IPS-15b (cell line): ENCODE measurements around the gene RPS3.
A peak's percentile ranks its signal among the peaks of the same experiment; 100 is the strongest.

ENCODE experiments used
- H3K27me3 ChIP-seq: one replicate; pipeline ENCODE4 v1.6.1; 2013; ENCODE audit warnings: low read length; ENCODE audit not compliant: control insufficient read depth, insufficient read depth
- H3K36me3 ChIP-seq: one replicate; pipeline ENCODE4 v1.6.1; 2013; ENCODE audit warnings: low read length; ENCODE audit not compliant: control insufficient read depth, insufficient read depth
- H3K4me1 ChIP-seq: one replicate; pipeline ENCODE4 v1.6.1; 2013; ENCODE audit warnings: mild to moderate bottlenecking, low read length; ENCODE audit not compliant: control insufficient read depth, insufficient read depth
- H3K4me3 ChIP-seq: one replicate; pipeline ENCODE4 v1.5.1; 2013; ENCODE audit warnings: low read depth, low read length
- H3K9ac ChIP-seq: one replicate; pipeline ENCODE4 v1.6.1; 2013; ENCODE audit warnings: low read depth, mild to moderate bottlenecking, low read length
- H3K9me3 ChIP-seq: one replicate; pipeline ENCODE4 v1.6.1; 2013; ENCODE audit warnings: mild to moderate bottlenecking, low read length; ENCODE audit not compliant: control insufficient read depth, insufficient read depth

RPS3 gene

DNA sequence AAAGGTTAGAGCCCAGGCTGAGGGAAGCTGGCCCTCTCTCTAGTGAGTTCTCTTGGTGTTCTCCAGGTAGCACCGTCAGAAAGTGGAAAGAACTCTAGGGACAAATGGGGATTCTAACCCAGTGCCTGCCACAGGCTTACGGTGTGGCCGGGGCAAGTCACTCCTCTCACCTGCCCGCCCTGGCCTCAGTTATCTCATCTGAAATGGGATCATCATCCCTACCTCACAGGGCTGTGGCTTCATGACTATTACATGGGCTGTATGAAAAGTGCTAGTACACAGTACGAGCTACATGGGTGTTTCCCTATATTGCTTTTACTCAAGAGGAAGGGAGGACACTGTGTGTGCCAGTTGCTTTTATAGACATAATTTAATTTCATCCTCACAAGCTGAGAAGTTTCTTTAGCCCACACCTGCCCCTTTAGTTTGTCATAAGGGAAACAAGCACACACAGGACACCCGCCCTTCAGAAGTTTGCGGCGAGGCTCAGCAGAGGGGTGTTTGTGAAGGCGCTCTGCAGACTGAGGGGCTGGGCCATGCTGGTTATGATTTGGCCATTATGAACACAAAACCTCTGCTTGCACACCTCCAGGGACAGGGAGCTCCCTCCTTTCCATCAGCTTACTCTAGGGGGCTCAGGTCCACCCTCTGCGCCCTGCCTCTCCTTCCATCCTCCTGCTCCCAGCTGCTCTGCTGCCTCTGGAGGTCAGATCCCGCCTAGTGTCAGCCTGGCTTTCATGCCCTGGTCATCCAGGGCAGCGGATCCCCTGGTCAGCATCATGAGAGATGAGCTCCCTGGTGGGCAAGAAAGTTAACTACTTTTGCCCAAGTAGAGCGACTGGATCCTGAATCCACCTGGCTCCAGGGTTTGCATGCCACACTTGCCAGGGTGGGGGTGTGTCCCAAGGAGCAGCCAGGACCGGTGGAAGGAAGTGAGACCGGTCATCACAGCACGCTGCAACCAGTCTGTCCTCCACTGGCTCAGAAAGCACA lies 32.5 kb downstream of the RPS3 start:
- H3K9me3 ChIP-seq: peaks cover 10% of the 10 kb centered on the region
- H3K36me3 ChIP-seq: peaks cover 4% of the 10 kb centered on the region
- H3K4me3 ChIP-seq: peak overlapping the region; percentile 42
- peaks cover 11% of the 10 kb centered on the region for H3K4me1 ChIP-seq
- no peak overlapping the region for H3K9ac ChIP-seq
- H3K27me3 ChIP-seq: peaks cover 70% of the 10 kb centered on the region

DNA sequence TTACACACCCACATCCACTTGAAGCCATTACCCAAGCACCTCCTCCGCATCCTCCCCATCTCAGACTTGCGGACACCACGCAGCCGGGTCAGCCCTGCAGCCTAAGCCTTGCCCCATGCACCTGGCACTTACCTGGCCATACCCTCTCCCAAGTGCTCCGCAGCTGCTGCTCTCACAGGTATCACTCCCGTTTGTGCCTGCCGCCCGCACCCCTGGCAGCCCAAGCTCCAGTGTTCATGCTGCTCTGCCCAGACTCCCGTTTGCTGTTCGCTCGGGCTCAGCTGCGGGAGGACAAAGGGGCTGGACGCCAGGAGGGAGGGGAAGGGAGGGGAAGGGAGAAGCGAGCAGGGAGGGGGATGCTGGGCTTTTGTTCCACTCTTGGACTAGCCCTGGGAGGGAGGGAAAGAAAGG lies 33.6 kb downstream of the RPS3 start, which contains the start of gene KLHL35:
KLHL35 (minus strand) TSS at position 293 of the 411 bp plus-strand sequence. CDS start 2,574 bp downstream, outside the sequence.
- Histone ChIP-seq H3K27me3 (peaks cover 59% of the 10 kb centered on the region), H3K4me1 (peaks cover 11% of the 10 kb centered on the region), H3K36me3 (peaks cover 4% of the 10 kb centered on the region), H3K9ac (no peak within 1 kb of the TSS), H3K9me3 (peaks cover 10% of the 10 kb centered on the region), H3K4me3 (peak within 1 kb of the TSS; percentile 37)

DNA sequence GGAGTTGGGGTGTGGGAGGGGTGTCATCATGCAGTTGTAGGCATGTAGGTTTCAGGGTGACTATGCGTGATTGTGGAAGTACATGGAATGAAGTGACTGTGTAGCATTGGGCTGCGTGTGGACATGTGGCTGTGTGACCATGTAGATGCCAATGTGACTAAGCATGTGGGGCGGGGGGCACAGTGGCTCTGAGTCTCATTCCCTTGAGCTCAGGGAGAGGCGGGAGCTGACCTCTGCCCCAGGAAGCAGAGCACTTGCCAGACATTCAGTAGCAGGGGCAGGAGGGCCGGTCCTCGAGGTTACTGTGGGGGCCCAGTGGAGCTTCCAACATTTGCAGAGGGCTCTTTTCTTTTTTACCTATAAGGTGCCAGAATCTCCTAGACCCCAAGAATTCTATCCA lies 34.1 kb downstream of the RPS3 start:
- Histone ChIP-seq H3K27me3 (peaks cover 54% of the 10 kb centered on the region), H3K36me3 (peaks cover 4% of the 10 kb centered on the region)

DNA sequence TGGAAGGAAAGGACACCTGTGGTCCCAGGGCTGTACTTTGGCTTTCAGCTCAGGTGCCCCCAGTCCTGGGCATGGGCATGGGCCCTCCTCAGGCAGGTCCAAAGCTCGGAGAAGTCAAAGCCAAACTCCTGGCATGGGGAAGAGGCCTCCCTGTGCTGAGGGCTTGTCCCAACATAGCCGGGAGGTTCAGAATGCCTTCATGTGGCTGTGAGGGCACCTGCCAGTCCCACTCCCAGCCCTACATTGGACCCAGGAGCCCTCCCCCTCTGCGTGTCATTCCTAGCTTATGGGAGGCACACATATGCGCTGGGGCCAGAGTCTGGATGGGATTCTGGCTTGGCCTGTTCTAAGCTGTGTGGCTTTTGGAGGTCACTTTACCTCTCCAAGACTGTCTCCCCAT lies 34.7 kb downstream of the RPS3 start:
- Histone ChIP-seq H3K9me3 (peaks cover 6% of the 10 kb centered on the region), H3K9ac (no peak overlapping the region), H3K4me1 (peaks cover 11% of the 10 kb centered on the region), H3K27me3 (peaks cover 48% of the 10 kb centered on the region), H3K36me3 (peaks cover 4% of the 10 kb centered on the region), H3K4me3 (no peak overlapping the region)

More for the DNA sequence above, 34.1 kb downstream of the RPS3 start:
- no peak overlapping the region for H3K9ac ChIP-seq
- peak overlapping the region; percentile 37 for H3K4me3 ChIP-seq
- H3K4me1 ChIP-seq: peaks cover 11% of the 10 kb centered on the region
- peaks cover 10% of the 10 kb centered on the region for H3K9me3 ChIP-seq

DNA sequence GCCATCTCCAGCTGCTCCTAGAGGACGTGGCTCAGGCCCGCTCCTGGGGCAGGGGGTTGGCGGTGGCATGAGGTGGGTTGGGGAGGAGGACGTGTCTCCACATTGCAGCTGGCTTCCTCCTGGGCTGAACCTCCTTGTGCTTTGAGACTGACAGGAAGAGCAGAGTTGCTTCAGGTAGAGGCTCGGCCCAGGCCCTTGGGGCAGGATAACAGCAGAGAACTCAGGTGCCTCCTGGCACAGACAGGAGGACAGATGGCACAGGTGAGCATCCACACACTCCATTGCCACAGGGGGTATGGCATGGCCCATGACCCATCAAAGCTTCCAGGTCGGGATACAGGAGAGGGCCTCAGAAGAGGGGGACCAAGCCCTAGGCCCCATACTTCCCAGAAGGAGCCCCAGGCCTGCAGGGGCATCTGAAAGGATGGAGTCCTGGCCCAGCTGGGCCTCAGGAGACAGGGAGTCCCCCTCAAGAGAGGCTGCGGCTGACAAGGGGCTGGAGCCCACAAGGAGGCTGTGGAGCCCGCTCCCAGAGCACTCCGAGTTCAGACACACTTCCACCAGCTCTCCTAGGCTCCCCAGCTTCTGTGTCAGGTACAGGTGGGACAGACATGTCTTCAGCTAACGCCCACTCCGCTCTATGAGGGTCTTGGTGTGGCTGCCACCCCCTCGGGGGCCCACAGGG lies 35.7 kb downstream of the RPS3 start:
- Histone ChIP-seq H3K36me3 (peaks cover 4% of the 10 kb centered on the region), H3K4me3 (no peak overlapping the region), H3K27me3 (peaks cover 39% of the 10 kb centered on the region), H3K9ac (no peak overlapping the region), H3K4me1 (peaks cover 11% of the 10 kb centered on the region), H3K9me3 (no peaks in the 10 kb centered on the region)

- H3K4me1 ChIP-seq: peaks cover 11% of the 10 kb centered on the region
- no peak overlapping the region for H3K9ac ChIP-seq
- no peak overlapping the region for H3K4me3 ChIP-seq
- H3K36me3 ChIP-seq: peaks cover 4% of the 10 kb centered on the region
- no peaks in the 10 kb centered on the region for H3K9me3 ChIP-seq
- peaks cover 34% of the 10 kb centered on the region for H3K27me3 ChIP-seq
Measured at GRCh38 chr11:75435571-75435925, 36.2 kb downstream of the RPS3 start.

- peaks cover 22% of the 10 kb centered on the region for H3K27me3 ChIP-seq
- peaks cover 11% of the 10 kb centered on the region for H3K4me1 ChIP-seq
- no peak overlapping the region for H3K9ac ChIP-seq
- H3K36me3 ChIP-seq: peaks cover 7% of the 10 kb centered on the region
- H3K9me3 ChIP-seq: no peaks in the 10 kb centered on the region
- H3K4me3 ChIP-seq: no peak overlapping the region
Measured at GRCh38 chr11:75436806-75437205, 37.5 kb downstream of the RPS3 start.

- no peaks in the 10 kb centered on the region for H3K9me3 ChIP-seq
- no peak overlapping the region for H3K4me3 ChIP-seq
- no peak overlapping the region for H3K9ac ChIP-seq
- H3K27me3 ChIP-seq: peaks cover 9% of the 10 kb centered on the region
- H3K4me1 ChIP-seq: peaks cover 3% of the 10 kb centered on the region
- peaks cover 7% of the 10 kb centered on the region for H3K36me3 ChIP-seq
Measured at GRCh38 chr11:75437966-75438659, 38.8 kb downstream of the RPS3 start.

DNA sequence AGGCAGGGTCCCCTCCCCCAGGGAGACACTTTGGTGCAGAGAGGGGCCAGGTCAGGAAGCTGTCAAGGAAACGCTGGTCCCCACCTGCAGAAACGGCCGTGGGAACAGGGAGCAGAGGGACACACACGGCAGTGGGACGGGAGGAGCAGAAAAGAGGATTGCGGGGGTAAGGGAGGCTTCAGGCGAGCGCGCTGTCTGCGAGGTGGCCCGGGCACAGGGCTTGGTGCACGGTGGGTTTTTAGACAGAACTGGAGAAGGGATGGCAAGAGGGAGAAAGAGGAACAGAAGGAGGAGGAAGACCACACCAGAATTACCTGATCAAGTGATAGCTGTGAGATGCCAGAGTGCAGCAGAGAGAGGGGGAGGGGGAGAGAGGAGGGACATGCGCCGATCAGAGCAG lies 39.7 kb downstream of the RPS3 start:
- H3K36me3 ChIP-seq: peaks cover 7% of the 10 kb centered on the region
- H3K9me3 ChIP-seq: no peaks in the 10 kb centered on the region

DNA sequence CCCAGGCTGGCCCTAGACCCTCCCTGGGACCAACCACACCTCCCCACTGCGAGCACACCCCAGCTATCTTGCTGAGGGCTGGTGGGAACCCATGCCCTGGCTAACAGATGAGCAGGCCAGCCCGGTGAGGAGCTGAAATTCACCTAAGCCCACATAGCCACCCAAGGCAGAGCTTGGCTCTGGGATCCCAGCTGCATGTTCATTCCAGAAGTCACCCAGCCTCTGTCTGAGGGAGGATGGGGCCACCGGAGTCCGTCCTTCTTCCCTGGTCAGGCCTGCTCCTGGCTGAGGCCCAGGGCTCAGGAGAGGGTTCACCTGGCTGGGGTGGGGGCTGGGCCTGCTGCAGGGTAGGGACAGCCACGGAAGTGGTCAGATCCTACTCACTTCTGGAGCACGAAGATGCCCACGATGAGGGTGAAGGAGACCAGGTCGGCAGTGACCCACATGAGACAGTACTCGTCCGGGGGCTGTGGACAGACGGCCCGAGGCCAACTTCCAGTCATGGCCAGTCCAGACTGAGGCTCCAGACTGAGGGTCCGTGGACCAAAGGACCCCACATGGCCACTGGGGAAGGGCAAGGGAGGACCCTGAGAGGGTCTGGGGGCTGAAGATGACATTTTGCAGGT lies 40.3 kb downstream of the RPS3 start:
- no peaks in the 10 kb centered on the region for H3K4me1 ChIP-seq
- H3K27me3 ChIP-seq: no peaks in the 10 kb centered on the region
- H3K9ac ChIP-seq: no peak overlapping the region
- peaks cover 7% of the 10 kb centered on the region for H3K36me3 ChIP-seq
- H3K4me3 ChIP-seq: no peak overlapping the region
- no peaks in the 10 kb centered on the region for H3K9me3 ChIP-seq

More for the DNA sequence above, 39.7 kb downstream of the RPS3 start:
- H3K4me1 ChIP-seq: no peaks in the 10 kb centered on the region
- no peak overlapping the region for H3K9ac ChIP-seq
- no peak overlapping the region for H3K4me3 ChIP-seq
- H3K27me3 ChIP-seq: no peaks in the 10 kb centered on the region
